NCI-H2196 treated with DMSO at 0.1 percent for 48 hours (cell line): ENCODE measurements around the gene DNAJB2.
A peak's percentile ranks its signal among the peaks of the same experiment; 100 is the strongest.
"Not testable (repeated sequence)": the region's sequence is repeated elsewhere in the genome, so short reads cannot be mapped to it uniquely, and the experiment has no call there.

Experiments
- DNase-seq: peaks from one replicate; lab custom pipeline; 2025; ENCODE audit not compliant: unreplicated experiment; lab: John Stamatoyannopoulos, UW

DNAJB2 gene

DNA sequence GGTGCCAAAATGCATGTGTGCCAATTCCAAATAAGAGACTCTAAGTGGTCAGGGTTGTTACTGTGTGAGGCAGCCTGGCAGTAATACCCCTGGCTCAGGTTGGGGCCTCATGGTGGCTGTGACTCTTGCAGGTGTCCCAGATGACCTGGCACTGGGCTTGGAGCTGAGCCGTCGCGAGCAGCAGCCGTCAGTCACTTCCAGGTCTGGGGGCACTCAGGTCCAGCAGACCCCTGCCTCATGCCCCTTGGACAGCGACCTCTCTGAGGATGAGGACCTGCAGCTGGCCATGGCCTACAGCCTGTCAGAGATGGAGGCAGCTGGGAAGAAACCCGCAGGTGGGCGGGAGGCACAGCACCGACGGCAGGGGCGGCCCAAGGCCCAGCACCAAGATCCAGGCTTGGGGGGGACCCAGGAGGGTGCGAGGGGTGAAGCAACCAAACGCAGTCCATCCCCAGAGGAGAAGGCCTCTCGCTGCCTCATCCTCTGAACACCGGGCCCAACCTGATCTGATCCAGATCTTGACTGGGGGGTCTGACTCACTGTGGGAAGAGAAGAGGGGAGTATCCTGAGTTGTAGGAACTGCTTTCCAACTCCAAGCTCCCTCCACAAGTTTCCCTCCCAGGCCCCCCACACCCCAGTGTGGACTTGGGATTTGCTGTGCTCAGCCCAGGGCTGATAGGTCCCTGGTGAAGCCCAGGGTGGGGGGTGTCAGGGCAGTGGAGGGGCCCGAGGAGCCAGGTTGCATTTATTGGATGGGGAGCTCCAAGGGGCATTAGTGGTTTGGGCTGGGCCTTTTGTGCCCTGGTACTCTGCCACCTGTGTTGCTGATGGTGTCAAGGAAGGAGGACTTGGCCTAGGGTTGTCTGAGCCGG, 5.6 kb downstream of the DNAJB2 start:
- no peak for DNase-seq

DNA sequence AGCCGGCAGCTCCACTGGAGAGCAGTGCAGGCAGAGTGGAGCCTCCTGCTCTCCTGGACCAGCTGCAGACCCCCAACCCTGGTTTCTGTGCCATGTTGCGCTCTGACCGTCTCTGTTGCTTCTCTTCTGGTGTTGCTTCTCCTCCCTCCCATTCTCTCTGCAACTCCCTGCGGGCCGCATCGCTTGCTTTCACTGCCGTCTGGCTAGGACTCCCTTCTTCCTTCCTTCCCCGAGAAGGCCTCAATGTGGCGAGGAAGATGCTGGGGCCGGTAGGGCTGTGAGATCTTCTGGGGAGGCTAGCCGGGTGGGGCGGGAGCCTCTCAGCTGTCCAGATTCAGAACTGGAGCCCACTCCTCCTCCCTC, 6.2 kb downstream of the DNAJB2 start:
- DNase-seq, result no peak

DNA sequence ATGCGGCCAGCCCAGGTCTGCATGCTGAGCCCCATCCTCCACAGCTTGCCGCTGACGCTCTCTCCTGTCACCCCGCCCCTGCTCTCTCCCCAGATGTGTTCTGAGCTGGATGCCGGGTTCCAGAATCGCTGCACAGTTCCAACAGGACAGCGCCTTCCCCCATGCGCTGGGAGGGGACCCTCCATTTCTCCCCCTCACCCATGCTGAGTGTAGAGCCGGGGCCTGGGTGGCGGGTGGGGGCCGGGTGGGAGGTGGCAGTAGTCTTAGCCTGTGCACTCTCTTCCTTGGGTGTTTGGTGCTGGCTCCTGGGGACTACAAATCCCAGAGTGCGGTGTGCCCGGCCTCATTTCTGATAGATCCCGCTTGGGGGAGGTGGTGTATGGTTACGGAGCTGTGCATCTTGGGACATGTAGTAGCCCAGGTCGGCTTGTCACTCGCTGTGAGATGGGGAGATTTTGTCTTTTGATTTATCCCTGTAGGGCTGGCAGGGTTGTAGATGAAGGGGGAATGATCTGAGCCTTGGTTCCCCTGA, 6.8 kb downstream of the DNAJB2 start:
- DNase-seq, result no peak

- no peak for DNase-seq
Measured at GRCh38 chr2:219286436-219287115, 7.4 kb downstream of the DNAJB2 start.

- not testable (repeated sequence) for DNase-seq
Measured at GRCh38 chr2:219287116-219287440, 7.9 kb downstream of the DNAJB2 start.

DNA sequence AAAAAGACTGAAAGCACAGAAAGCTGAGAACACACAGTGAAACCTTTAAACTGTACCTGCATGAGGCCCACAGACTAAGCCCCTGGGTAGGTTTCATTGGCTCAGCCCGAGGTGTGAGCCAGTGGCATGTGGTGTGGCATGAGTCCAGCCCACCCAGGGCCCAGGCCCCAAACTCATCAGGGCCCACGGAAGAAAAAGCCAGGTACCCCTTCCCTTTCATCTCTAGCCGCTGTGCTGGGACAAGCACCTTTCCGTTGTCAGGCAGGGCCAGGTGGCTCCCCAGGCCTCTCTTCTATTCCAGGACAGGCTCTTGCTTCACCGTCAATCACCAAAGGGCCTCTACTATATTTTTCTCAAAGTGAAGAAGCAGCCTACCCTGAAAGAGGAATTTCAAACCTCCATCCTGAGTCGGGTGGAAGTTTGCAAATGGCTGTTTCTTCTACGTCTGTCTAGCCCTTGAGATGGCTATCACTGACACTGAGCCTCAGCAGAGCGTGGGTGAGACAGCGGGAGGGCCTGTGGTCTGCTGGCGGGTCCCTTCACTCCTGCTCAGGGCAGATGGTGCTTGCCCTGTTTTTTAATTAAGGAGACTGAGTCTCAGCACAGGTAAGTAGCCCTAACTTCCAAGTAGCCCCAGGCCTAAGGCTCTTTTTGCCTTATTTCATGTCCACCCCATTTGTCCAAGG, 8.6 kb downstream of the DNAJB2 start:
- DNase-seq, result no peak

- no peak for DNase-seq
Measured at GRCh38 chr2:219289195-219289536, 10.0 kb downstream of the DNAJB2 start.

DNA sequence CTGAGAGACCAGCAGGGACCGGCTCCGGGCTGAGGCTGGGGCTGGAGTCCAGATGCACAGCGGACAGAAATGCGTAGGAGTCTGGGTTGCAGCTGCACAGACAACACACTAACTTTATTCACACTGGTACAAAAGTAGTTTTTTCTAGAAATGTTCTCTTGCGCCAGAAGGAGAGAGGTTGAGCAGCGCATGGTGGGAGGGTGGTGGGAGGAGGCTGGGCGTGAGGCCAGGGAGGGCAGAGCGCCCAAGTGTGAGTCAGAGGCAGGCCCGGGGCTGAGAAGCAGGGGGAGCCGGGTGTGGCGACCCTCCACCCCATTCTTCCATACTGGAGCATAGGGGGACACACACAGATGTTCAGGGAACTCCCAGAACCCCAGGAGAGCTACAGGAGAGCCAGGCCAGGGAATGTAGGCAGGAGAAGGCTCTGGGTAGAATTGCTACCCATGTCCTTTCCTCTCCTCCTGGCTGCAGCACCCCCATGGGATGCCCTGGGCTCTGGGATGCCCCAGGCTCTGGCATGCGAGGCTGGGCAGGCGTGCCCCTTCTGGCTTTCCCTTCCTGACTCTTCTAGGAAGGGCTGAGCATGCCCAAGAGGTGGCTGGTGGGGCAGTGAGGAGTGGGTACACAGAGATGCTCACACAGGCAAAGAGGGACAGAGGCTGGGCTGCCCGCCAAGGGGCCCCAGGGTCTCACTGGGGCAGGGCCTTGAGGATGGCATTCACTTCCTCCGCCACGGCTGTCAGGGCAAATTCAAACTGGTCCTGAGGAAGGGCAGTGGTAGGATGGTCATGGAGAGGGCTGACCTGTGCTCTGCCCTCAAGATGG, 10.6 kb downstream of the DNAJB2 start:
- DNase-seq, result no peak

GRCh38 chr2:219290381-219291171, 11.4 kb downstream of the DNAJB2 start:
- DNase-seq, result no peak

- DNase-seq, result no peak
Measured at GRCh38 chr2:219291394-219291793, 12.2 kb downstream of the DNAJB2 start.

DNA sequence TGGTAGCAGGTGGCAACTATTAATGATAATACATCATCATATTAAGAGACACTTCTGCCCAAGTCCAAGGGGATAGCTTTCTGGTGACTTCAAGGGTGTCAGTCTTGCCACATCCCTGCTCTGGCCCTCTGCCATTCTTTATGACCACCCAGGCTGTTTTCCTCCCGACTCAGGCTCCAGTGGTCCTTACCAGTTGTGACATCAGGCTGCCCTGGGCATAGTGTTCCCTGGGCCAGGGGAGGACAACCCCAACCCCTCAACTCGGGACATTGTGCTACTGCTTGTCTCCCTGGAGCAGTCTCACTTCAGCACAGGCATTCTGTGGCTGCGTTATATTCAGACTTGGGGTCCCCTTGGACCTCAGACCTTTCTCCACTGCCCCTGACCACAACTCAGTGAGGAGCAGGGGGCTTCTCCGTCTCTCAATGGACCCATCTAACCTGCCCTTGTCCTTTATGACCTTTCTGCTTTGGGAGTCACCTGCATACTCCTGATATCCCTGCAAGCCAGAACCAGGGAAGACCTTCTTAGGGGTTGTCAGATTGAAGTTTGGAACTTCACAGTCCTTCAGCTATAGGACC, 12.8 kb downstream of the DNAJB2 start:
- no peak for DNase-seq

- no peak for DNase-seq
Measured at GRCh38 chr2:219292616-219293015, 13.4 kb downstream of the DNAJB2 start.

DNA sequence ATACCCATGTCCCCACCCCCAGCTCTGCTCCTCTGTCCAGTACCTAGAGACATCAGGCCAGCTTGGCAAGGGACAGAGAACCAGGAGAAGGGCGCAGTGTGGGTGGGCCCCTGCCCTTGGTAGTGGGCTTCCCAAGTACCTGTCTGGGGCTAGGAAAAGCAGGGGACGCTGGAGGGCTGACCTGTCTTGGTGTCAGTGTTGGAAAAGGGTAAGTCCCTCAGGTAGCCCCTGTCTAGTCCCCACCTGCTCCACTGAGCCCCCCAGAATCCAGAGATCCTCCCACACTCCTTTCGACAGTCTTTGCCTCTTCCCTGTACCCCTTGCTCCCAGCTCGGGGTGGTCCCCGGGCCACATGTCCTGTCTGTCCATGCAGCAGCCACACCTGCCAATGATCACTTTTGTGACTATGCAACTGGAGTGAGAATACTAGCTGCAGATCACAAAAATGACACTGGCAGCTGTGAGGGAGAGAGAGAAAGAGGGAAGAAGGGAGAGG, 14.6 kb downstream of the DNAJB2 start:
- DNase-seq, result no peak

DNA sequence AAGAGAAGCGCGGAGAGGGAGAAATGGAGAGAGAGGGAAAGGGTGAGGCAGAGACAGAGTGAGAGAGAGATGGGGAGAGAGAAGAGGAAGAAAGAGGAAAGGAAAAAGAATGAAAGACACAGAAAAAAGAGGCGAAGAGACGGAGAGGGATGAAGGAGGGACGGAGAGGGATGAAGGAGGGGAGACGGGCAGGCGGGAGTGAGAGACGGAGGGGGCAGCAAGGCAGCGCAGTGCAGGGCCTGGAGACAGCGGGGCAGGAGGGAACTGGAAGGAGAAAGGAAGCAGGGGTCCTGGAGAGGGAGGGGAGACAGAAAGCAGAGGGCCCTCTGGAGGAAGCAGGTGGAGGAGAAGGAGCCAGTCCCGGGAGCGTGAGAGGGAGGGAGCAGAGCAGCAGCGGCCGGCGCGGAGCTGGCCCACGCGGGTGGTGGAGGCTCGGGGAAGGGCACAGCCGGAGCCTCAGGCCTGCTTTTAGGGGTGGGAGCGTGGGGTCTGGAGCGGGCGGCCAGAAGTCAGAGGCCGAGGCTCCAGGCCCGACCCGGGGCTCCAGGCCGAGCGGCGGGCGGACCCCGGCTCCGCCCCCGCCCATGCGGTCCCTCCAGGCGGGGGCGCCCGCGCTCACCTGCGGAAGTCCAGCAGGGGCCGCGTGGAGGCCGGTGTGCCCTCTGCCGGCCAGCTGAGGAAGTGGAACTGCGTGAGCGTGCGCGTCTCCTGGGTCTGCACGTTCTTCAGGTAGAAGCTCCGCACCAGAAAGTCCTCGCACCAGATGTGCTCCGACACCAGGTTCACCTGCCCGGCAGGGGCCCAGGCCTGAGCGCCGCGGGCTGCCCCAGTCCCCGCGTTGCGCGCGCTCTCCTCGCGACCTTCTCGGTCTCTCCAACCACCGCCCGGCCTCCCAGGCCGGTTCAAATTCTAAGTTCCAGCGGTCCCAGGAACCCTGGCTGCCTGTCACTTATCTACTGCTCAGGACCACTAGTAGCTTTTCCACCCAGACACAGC, 15.5 kb downstream of the DNAJB2 start:
- peak; percentile 75 for DNase-seq

DNA sequence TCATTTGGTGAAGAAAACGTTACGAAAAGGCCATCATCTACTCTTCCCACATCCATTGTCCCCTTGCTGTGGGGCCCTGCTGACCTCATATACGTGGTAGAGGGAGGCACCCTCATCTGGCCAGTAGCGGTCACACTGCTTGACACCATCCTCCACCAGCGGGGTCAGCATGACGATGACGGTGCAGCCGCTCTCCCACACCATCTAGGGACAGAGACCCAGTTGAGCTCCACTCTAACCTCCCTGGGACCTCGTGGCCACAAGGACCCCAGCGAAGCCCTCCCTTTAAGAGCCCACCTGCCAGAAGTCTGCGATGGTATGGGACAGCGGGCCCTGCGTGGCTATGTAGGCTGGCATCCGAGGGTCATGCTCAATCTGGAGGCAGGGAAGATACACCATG, 17.0 kb downstream of the DNAJB2 start:
- no peak for DNase-seq

DNA sequence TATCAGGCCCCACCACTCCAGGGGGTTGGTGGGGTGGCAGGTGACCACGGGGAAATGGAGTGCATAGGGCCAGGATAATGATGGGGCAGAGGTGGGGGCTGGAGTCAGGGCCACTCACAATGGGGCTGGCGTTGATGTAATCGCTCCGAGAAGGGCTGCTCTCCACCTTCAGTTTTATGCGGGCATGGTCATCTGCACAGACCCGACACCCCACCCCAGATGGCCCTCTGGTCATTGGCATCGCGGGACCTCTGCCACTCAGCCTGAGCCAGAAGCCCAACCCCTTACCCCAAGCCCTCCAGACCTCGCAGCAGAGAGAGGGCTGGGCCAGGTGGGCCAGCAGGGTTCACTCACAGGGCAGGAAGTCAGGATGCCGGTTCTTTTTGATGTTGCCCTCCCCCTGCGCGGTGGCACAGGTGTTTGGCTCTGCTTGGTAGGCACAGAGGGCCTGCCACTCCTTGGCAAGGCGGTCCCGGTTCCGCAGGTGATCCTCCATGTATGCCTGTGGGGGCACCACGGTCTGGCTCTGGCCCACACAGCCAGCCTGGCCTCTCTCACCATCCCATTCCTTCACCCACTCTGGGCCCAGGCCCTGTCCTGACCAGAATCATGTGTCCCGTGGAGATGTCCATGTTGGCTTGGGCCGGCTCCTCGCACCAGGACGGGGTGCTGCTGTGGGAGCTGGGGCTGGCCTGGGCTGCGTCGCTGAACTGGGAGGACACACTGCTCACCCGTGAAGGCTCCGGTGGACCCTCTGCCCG, 17.6 kb downstream of the DNAJB2 start:
- DNase-seq, result no peak

- DNase-seq, result no peak
Measured at GRCh38 chr2:219297766-219298456, 18.7 kb downstream of the DNAJB2 start.
